NCI-H2029 treated with DMSO at 0.1 percent for 48 hours (cell line): ENCODE data around the gene SIAH3.

ENCODE experiments used
- DNase-seq: peaks from one replicate; lab custom pipeline; 2025; lab: John Stamatoyannopoulos, UW

Gene SIAH3

DNA sequence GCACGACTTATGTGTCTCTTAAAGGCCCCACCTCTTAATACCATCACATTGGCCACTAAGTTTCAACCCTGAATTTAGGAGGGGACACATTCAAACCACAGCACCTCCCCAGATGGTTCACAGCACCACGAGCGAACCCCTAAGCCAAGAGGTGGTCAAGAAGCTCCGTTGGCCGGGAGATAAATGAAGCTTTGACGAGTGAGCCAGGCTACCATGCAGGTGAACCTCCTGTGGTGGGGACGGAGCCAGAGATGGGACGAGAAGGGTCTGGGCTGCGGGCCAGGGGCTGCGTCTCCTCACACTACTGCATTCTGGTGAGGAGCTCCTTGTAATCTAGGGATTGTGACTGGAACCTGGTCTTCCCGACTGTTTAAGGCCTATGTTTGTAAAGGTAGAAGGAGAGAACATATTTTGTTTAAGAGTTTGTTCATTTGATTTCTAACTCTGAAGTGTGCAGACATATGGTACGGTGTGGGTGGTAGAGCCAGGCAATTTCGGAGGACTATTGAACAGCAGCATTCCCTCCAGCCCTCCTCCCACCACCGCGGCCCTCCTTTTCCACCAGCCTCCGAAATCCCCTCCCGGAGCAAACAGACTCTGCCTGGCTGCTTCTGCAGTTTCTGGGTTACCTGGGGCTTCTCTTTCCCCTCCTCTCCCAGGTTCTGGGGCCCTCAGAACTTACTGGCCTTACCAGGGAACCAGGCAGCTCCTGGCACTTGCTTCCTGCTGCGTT, 31.3 kb downstream of the SIAH3 start:
- no peak for DNase-seq

DNA sequence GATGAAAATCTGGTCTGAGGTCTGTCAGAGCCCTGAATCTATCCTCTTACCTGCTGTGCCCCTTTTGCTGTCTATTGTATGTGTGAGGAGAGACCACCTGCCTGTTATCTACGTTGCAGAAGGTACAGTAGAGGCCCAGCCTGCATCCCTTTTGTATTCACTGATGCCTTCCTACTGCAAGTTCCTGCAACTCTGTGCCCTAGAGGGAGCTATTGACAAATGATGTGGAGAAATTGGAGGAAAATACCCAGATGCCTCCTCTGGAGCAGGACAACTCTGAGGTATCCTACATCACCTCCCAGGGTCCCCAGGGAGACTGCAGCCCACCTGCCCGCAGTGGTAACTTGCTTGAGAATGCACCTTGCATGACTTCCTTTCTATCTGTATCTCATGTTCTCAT, 33.7 kb downstream of the SIAH3 start:
- DNase-seq, result no peak

DNA sequence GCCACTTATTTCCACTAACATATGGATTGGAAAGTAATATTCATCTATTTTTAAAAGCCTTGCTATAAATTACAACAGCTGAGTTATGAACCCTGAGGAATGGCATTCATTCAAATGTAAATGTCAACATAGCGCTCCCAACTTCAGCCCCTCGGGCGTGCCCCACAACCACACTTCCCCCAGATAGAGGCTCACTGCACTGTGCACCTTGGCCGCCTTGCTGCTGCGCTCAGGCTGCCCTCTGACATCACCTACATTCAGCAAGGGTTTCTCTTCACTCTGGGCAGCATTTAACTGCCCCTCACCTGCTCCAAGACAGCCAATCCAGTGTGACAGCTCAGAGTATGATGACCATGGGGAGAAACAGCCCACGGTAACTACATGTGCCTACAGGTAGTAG, 35.1 kb downstream of the SIAH3 start:
- no peak for DNase-seq

GRCh38 chr13:45812695-45813372, 38.7 kb downstream of the SIAH3 start:
- no peak for DNase-seq

DNA sequence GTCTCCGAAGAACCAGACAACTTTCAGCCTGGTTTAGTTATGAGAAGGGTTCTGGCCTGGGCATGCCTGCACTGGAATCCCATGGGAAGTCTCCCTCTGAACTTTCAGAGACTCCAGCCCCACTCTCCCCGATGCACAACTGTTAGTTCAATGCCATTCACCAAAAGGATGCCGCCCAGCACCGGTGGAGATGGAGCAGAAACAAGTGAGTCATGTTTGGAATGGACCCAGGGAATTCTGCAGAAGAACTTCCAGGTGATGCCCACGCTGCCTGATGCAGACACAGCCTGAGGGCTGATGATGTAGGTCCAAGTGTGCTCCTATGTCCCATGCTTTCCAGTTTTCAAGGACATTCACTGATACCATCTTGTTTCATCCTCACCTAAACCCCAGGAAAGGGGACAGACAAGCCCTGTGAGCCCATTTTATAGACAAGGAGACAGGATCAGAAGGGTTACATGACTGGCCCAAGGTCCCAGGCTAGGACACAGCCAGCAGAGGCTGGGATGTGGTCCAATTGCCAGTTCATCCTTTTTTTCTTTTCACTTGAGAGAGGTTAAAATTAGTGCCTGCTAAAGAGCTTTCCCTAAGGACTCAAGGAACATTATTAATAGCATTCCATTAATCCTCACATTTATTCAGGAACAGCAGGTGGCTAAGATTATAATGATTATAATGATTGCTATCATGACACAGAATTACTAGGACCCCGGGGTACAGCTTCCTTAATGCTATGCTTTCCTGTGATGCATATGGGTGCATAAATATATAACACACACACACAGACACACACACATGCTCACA, 39.5 kb downstream of the SIAH3 start:
- no peak for DNase-seq

GRCh38 chr13:45809801-45810394, 41.7 kb downstream of the SIAH3 start:
- no peak for DNase-seq

DNA sequence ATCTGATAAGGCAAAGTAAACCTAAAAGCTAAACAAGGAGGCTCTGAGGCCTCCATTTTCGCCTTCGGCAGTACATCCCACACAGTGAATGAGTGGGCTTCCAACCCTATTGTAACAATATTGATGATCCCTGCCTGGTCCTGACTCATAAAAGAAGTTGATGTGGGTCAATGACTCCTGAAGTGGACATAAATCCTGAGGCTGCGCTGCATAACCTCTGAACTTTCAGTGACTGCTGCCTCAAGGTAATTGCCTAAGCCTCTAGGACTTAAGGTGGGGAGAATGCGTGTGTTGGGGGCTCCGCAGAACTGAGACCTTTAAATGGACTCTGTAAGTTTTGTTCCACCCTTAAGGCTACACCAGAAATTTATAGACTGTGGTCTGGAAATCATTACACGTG, 42.6 kb downstream of the SIAH3 start:
- DNase-seq, result no peak

DNA sequence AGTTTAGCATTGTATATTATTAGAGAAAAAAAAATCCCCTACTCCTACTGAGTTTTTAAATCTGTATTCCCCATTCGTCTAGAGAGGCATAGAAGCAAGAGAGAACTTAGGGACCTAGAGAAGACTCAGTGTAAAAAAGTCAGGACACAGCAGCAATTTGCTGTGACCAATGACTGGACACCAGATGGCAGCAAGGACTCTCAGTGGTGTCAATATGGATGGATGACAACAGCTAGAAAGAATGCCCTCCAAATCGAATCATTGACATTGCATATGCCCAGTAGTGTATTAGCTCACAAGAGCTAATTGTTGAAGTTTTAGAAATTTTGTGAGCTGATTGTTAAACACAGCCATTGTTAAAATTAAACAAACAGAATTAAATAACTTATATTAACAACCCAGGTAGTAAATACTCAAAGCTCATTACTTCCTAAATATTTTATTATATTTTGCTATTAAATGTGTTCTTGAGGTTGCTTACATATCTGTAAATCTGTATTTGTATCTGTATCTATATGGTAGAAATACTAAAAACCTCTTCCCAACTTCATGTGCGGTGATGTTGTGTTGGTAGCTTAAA, 43.9 kb downstream of the SIAH3 start:
- DNase-seq, result peak; percentile 12

GRCh38 chr13:45800485-45800884, 51.1 kb downstream of the SIAH3 start:
- no peak for DNase-seq

- DNase-seq, result no peak
Observed at GRCh38 chr13:45799451-45799850, 52.1 kb downstream of the SIAH3 start.

- no peak for DNase-seq
Observed at GRCh38 chr13:45798851-45799250, 52.7 kb downstream of the SIAH3 start.

DNA sequence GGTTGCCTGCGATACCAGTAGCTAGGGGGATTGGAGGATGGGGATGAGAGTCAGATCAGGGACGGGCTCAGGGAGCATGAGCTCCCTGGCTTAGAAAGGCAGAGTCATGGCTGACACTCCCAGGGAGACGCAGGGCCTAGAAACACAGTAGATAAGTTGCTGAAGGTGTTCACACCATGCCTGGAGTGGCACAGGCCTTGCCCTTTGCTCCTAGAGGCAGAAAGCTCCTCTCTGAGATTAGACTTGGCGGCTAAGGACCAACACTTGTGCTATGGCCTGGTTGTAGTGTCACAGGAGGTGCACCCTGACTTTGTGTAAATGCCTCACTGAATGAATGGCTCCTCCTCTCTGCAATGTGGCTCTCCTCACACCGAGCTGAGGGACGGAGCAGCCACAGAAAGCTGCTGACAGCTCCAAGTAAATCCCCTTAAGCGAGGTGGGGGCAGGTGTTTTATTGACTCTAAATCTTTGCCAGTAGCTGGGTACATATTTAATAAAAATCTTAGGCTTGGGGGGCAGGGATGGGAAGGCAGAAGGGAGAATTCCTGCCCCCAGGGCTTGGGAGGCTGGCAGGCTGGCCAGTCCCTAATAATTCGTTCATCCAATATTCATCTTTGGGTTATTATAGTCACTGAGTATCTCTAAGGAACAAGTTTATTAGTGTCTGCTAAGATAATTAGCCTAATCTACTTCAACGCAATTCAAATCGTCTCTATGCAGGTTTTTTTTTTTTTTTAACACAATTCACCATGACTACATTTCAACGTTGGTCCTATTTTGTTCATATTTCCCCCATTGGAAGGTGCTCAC, 54.9 kb downstream of the SIAH3 start:
- DNase-seq, result no peak

GRCh38 chr13:45792827-45793303, 58.7 kb downstream of the SIAH3 start:
- no peak for DNase-seq

DNA sequence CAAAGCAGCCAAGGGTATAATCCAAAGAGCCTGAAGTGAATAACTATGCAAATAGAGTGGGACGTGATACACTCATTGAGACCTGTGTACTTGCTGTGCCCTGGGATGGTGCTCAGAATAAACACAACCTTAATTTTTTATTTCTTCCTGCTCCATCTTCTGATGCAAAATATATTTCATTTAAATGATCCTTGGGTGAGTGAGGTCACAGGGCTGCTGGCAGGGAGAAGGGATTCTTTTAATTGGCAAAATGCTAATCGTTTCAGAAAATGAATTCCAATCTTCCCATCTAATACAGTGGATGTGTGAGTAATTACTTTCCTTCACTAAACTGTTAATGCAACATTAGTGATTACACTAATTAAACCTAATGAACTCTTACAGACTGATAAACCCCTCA, 63.5 kb downstream of the SIAH3 start:
- DNase-seq, result no peak

DNA sequence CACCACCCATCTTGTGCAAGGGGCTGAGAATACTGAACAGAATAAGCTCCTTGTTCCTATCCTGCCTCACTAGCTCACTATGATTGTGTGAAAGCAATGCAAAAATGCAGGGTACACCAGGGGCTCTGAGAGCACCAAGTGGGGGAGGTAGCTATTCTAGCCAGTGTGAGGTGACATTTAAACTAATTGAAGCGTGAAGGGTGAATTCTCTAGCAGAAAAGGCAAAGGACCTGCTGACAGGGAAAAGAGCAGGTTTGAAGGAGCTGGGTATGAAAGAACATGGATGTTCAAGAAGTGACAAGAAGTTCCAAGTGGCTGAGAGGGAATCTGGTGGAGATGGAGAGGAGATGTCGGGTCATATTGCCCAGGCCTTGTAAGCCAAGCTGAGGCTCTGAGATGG, 64.2 kb downstream of the SIAH3 start:
- DNase-seq, result no peak

DNA sequence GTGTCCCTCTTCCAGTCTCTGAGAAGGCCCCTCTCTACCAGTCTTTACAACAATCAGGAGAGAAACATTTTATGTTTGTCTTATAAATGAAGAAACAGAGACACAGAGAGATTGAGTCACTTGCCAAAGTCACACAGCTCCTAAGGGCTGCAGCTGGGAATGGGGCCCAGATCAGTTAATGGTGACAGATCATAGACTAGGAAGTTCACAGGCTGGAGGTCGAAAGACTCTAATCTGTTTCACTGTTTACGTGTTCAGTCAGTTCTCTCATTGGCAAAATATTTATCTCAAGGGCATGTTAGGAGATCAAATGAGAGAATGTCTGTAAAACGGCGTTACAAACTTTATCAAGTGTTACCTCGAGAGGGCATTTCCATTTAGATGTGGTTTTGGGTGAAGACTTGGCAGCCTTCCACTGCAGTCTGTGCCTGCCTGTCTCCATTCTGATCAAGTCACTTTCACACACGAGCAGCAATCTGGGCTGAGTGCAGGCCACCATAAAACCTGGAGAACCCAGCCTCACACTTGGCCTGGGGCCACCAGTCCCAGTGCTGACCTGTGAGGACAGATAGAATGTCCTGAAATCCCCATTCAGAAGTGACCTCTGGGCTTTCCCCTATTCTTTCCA, 65.1 kb downstream of the SIAH3 start:
- peak; percentile 26 for DNase-seq

DNA sequence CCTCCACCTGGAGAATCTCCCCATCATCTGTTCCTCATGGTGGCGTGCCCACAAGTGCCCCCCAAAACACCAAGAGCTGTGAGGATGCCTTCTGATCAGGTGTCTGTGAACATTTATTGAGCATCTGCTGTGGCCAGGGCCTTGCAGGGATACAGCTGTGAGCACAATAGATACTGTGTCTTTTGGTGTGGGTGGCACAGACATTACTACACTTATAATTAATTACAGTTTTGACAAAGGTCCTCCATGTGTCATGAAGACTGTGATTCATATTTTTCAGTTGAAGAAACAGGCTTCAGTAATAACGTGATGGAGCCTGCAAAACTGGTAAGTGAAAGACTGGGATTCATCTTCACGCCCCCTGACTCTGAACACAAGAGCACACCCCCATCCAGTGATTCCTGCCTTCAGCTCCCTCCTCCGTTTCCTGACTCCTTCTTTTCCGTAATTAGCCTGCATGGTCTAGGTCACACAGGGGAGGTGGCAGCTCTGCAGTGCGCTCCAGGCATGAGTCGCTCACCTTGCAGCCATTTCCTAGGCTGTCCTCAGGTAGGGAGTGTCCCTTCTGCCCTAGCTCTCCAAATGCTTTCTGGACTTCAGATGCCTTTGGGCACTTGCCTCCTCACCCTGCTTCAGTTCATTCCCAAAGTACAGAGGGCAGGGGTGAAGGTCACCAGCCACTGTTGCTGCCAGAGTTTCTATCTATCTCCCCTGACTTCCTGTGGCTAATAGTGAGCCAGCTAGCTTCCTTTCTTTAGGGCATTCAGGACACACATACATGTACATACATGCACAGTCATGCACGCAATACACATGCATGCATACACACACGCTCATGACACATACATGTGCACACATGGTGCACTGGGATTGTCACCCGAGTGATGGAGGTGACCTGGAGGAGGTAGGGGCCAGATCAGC, 66.5 kb downstream of the SIAH3 start:
- no peak for DNase-seq

DNA sequence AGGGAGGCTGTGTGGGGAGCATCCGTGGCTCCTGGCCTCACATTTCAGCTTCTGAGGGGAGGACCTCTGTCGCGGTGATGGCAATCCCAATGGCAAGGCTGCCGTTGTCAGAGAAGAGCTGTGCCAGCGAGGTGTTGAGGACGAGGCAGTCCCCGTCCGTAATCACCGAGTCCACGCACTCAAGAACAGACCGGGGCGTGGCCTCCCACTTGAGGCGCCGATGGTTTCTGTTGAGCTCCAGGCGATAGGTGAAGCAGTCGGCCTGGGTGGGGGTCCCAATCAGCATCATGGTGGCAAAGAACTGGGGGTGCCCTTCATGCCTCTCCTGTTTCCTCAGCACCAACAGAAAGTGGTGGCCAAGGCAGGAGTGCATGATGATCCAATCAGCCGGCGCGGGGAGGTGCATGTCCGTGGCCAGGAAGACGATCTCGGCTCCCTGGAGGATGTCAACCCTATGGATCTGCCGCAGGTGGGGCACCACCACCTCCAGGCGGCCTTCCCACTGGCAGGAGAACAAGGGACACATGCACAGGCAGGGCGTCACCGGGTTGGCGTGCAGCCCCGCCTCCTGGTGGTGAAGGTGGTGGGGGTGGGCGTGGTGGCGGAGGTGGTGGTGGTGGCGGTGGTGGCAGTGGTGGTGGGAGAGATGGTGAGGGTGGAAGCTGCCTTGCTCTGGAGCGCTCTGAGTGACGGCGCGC, 68.1 kb downstream of the SIAH3 start:
- DNase-seq, result no peak
